Keratinocyte (primary cell): ENCODE measurements around the gene SBSN. TPM values are rescaled to one million over a fixed set of nuclear protein-coding genes. Genes with fewer than 3 reads are reported as not detected.
A peak's percentile ranks its signal among the peaks of the same experiment; 100 is the strongest.

Experiments used
- DNase-seq: peaks from one replicate; pipeline ENCODE4 v3.0.0-alpha.2; 2011; ENCODE audit warnings: low read depth, missing footprints, low spot score
- FAIRE-seq: peaks from 2 replicates; lab custom pipeline; 2011; peaks lifted over from hg19 to GRCh38; lab: Jason Lieb, UNC
- H2AFZ ChIP-seq: 2 replicates; pipeline ENCODE4 v1.6.0; 2012; ENCODE audit warnings: low read length, control low read depth, inconsistent platforms; ENCODE audit not compliant: control insufficient read depth
- H3K27ac ChIP-seq: 2 replicates; pipeline ENCODE4 v1.5.1; 2011; ENCODE audit warnings: low read length; ENCODE audit not compliant: control insufficient read depth, insufficient read depth
- H3K27me3 ChIP-seq: 3 replicates; pipeline ENCODE4 v1.6.0; 2011; ENCODE audit warnings: low read length; ENCODE audit not compliant: control insufficient read depth, insufficient read depth; ENCODE audit errors: extremely low read depth
- H3K36me3 ChIP-seq, 2 experiments: 2 replicates in 1 of 2; 3 replicates in 1 of 2; pipeline ENCODE4 v1.5.1; 2011; ENCODE audit warnings: low read length in 2 of 2, mild to moderate bottlenecking in 1 of 2; ENCODE audit not compliant: control insufficient read depth in 2 of 2, insufficient read depth in 2 of 2; ENCODE audit errors: extremely low read depth in 1 of 2
- H3K4me1 ChIP-seq: 3 replicates; pipeline ENCODE4 v1.5.1; 2011; ENCODE audit warnings: low read length; ENCODE audit not compliant: control insufficient read depth, insufficient read depth; ENCODE audit errors: extremely low read depth
- H3K4me2 ChIP-seq: 3 replicates; pipeline ENCODE4 v1.6.0; 2011; ENCODE audit warnings: low read depth, low read length; ENCODE audit not compliant: control insufficient read depth, insufficient read depth; ENCODE audit errors: extremely low read depth
- H3K4me3 ChIP-seq, 3 experiments: fragments of 200-600 bp in 1 of 3; sonication (generic) in 1 of 3; 2 replicates in 2 of 3; 3 replicates in 1 of 3; pipeline ENCODE4 v1.5.1; 2011 to 2016; ENCODE audit warnings: low read length in 3 of 3, mild to moderate bottlenecking in 3 of 3, control low read depth in 2 of 3, inconsistent platforms in 1 of 3, low read depth in 1 of 3, mixed read lengths in 1 of 3, mixed run types in 1 of 3, moderate library complexity in 1 of 3; ENCODE audit not compliant: control insufficient read depth in 2 of 3, insufficient read depth in 2 of 3; ENCODE audit errors: extremely low read depth in 1 of 3
- H3K79me2 ChIP-seq: 2 replicates; pipeline ENCODE4 v1.6.0; 2012; ENCODE audit warnings: low read length; ENCODE audit not compliant: control insufficient read depth, insufficient read depth
- H3K9ac ChIP-seq: 3 replicates; pipeline ENCODE4 v1.6.0; 2011; ENCODE audit warnings: low read length; ENCODE audit not compliant: control insufficient read depth, insufficient read depth; ENCODE audit errors: extremely low read depth
- H3K9me1 ChIP-seq: 3 replicates; pipeline ENCODE4 v1.6.0; 2011; ENCODE audit warnings: low read length; ENCODE audit not compliant: control insufficient read depth, insufficient read depth; ENCODE audit errors: extremely low read depth
- H3K9me3 ChIP-seq: 2 replicates; pipeline ENCODE4 v1.5.1; 2012; ENCODE audit warnings: low read depth, low read length; ENCODE audit not compliant: control insufficient read depth
- H4K20me1 ChIP-seq: 3 replicates; pipeline ENCODE4 v1.6.0; 2011; ENCODE audit warnings: low read length; ENCODE audit not compliant: control insufficient read depth, insufficient read depth; ENCODE audit errors: extremely low read depth
- CTCF ChIP-seq, 3 experiments: IDR thresholded peaks in 1 of 3; conservative IDR thresholded peaks in 1 of 3; optimal IDR thresholded peaks in 1 of 3; 2 replicates in 2 of 3; 3 replicates in 1 of 3; pipeline versions ENCODE3 to v1.5.1; 2011; ENCODE audit warnings: low read length in 3 of 3, mild to moderate bottlenecking in 3 of 3, moderate library complexity in 2 of 3, control low read depth in 1 of 3, inconsistent platforms in 1 of 3; ENCODE audit not compliant: insufficient read depth in 2 of 3; ENCODE audit errors: extremely low read depth in 1 of 3
- EZH2 ChIP-seq: IDR thresholded peaks from one replicate; pipeline ENCODE4 v1.6.1; 2012; ENCODE audit warnings: inconsistent platforms, mild to moderate bottlenecking, low read length, moderate library complexity
- dilution Hi-C: fragments of 300-500 bp; cut with MboI; formaldehyde crosslinking; loops from one replicate; pipeline ENCODE4 v1.7.0; 2020; ENCODE audit warnings: low sequenced_read_pairs; ENCODE audit not compliant: extremely low pct_ligation_motif_present
- polyA plus RNA-seq, 5 experiments: library from polyadenylated mRNA; depleted of rRNA in 3 of 5; stranded (reverse) in 3 of 5; stranded (forward) in 1 of 5; unstranded in 1 of 5; fragments of >200 nt; gene quantifications; 1 replicate in 1 of 5; 2 replicates in 3 of 5; 3 replicates in 1 of 5; pipeline versions ENCODE4 v1.2.1 to v1.2.3, GENCODE V29; 2011 to 2012; ENCODE audit warnings: missing spikeins in 2 of 5, low read depth in 1 of 5, low replicate concordance in 1 of 5

The SBSN gene
- polyA plus RNA-seq, 1 donor (not counting 4 experiments of a cell fraction or from before 2014, with no cell fraction given) = 49.0 TPM

- DNase-seq = no peak
- no peak overlapping the region for H3K4me3 ChIP-seq
- TF ChIP-seq EZH2 (no peak), CTCF (optimal IDR thresholded peaks at IDR 0.05 in 1 of 3, IDR thresholded peaks at IDR 0.05 in 1 of 3, conservative IDR thresholded peaks at IDR 0.05 in 1 of 3; ENCODE audit: extremely low read depth in 1 of 3, insufficient read depth in 2 of 3, low read length in 3 of 3) (no peak)
- no peaks in the 10 kb centered on the region for H3K36me3 ChIP-seq
- no peaks in the 10 kb centered on the region for H3K4me1 ChIP-seq
- H4K20me1 ChIP-seq = no peaks in the 10 kb centered on the region
- no peak overlapping the region for H3K27ac ChIP-seq
- H3K9ac ChIP-seq = no peak overlapping the region
- no peak overlapping the region for H2AFZ ChIP-seq
- no peaks in the 10 kb centered on the region for H3K79me2 ChIP-seq
- H3K9me1 ChIP-seq = no peaks in the 10 kb centered on the region
- dilution Hi-C loops = loop anchor here (5.0 kb wide), 1 partner anchor 48 kb away; no protein-coding TSS in a partner anchor
- no peak for FAIRE-seq
- H3K4me2 ChIP-seq = no peak overlapping the region
- H3K27me3 ChIP-seq = peaks cover 23% of the 10 kb centered on the region
- H3K9me3 ChIP-seq = no peaks in the 10 kb centered on the region
These were observed 31.2 kb upstream of the SBSN start for GRCh38 chr19:35559281-35559659.

- dilution Hi-C loops = loop anchor here (5.0 kb wide), 1 partner anchor 49 kb away; no protein-coding TSS in a partner anchor
These were observed 30.5 kb upstream of the SBSN start for GRCh38 chr19:35558400-35559280.

More at GRCh38 chr19:35558400-35559280, 30.5 kb upstream of the SBSN start:
- Histone ChIP-seq H2AFZ (no peak overlapping the region), H3K79me2 (no peaks in the 10 kb centered on the region), H3K9me3 (no peaks in the 10 kb centered on the region), H3K27me3 (peaks cover 23% of the 10 kb centered on the region), H3K9me1 (no peaks in the 10 kb centered on the region), H3K27ac (no peak overlapping the region), H3K9ac (no peak overlapping the region), H3K4me3 (no peak overlapping the region), H3K4me1 (no peaks in the 10 kb centered on the region), H4K20me1 (no peaks in the 10 kb centered on the region), H3K4me2 (peak overlapping the region; percentile 12), H3K36me3 (no peaks in the 10 kb centered on the region)
- no peak for TF ChIP-seq EZH2
- no peak for TF ChIP-seq CTCF (optimal IDR thresholded peaks at IDR 0.05 in 1 of 3, IDR thresholded peaks at IDR 0.05 in 1 of 3, conservative IDR thresholded peaks at IDR 0.05 in 1 of 3; ENCODE audit: extremely low read depth in 1 of 3, insufficient read depth in 2 of 3, low read length in 3 of 3)
- DNase-seq (no peak), FAIRE-seq (no peak)
